Fibroblast of mammary gland (primary cell): Measurements from ENCODE around the gene TMEFF1.
A peak's percentile ranks its signal among the peaks of the same experiment; 100 is the strongest.

Experiments
- DNase-seq: peaks from one replicate; pipeline ENCODE4 v3.0.0-alpha.2; 2010; ENCODE audit warnings: low read depth
- H3K4me3 ChIP-seq: 2 replicates; pipeline ENCODE4 v1.5.1; 2011; ENCODE audit warnings: low read depth, mild to moderate bottlenecking, low read length, moderate library complexity; ENCODE audit not compliant: control insufficient read depth
- CTCF ChIP-seq: conservative IDR thresholded peaks from 2 replicates; pipeline ENCODE4 v1.5.1; 2011; ENCODE audit warnings: low read depth, low read length, inconsistent platforms; ENCODE audit not compliant: control insufficient read depth, insufficient read depth

Gene TMEFF1

DNA sequence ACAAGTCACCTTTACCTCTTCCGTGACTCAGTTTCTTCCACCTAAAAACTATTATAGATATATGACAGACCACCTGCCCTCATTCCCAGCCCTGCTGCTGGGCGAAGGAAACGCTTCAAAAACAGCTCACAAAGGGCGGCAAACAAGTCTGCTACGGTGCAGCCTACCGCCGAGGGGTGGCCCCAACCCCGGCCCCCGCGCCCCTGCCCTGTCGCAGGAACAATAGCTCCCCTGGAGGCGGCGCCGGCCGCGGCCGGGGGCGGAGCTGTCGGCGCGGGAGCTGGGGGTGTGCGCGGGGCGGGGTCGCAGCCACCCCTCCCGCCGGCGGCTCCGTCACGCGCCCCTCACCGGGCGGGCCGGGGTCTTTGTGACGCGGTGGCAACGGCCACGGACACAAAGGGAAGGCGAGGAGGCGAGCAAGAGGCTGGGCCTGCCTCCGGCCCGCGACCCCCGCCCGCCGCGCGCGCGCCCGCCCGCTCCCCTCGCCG is at the start of gene TMEFF1:
TMEFF1 (plus strand) TSS at position 362 of the 488 bp plus-strand sequence. CDS start 396 bp downstream, outside the sequence.
- no peak for DNase-seq
- peak within 1 kb of the TSS; percentile 58 for H3K4me3 ChIP-seq
- TF ChIP-seq CTCF, result no peak

DNA sequence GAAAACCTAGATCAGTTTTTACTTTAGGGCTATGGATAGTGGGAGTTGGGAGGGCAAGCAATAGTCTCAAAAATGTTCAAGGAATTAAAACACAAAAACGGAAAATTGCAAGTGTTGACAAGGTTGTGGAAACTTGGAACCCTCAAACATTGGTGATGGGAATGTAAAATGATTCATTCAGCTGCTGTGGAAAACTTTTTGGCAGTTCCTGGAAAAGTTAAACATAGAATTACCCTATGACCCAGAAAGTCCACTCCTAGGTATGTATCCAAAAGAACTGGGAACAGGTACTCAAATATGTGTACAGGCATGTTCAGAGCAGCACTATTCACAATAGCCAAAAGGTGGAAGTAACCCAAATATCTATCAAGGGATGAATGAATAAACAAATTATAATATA is 47.2 kb upstream of the TMEFF1 start:
- no peak overlapping the region for H3K4me3 ChIP-seq
- no peak for TF ChIP-seq CTCF
- peak; percentile 47 for DNase-seq

DNA sequence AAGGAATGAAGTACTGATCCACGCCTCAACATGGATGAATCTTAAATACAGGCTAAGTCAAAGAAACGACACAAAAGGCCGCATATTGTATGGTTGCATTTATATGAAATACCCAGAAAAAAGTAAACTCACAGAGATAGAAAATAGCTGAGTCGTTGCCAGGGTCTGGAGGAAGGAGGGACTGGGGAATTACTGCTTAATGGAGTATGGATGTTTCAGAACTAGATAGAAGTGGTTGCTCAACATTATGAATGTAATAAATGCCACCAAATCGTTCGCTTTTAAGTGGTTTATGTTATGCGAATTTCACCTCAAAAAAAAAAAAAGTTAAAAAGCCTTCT is 46.8 kb upstream of the TMEFF1 start:
- TF ChIP-seq CTCF, result no peak
- peak overlapping the region; percentile 71 for H3K4me3 ChIP-seq
- DNase-seq, result no peak

DNA sequence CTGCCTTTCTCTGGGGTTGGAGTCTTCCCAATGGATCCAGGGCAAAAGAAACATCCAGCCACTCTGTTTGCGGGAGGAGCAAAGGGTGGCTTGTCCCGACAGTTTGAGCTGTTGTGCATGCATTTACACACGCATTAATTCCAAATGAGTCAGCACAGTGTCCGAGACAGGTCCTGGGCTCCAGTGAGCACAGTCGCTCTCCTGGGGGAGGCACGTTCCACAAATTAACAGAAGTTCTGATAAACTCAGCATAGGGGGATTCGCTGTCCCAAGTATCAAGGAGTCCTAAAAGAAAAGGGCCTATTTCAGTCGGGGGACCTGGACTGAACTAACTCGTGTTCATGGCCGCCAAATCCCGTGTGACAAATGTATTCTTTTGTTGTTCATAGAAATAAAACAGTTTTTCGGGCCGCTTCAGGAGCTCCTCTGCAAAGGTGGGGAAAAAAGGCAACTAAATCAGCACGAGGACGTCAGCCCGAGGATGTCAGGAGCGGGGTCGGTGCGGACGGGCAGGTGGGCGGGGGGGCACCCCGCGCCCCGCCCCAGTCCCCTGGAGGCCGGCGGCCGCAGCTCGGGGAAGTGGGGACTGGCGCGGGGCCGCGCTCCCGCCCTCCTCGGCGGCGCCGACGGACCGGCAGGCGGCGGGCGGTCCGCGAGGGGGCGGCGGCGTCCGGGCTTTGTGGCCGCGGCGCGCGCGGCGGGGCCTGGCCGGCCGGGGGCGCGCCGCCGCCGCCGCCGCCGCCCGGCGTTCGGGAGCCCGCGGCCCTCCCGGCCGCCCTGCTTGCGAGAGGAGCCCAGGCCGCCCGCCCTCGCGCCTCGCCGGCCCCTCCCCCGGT is 46.2 kb upstream of the TMEFF1 start, which contains the start of gene MSANTD3:
MSANTD3 (plus strand) TSS at position 614 of the 836 bp plus-strand sequence. CDS start 14,796 bp downstream, outside the sequence.
- H3K4me3 ChIP-seq, result peak within 1 kb of the TSS; percentile 83
- TF ChIP-seq CTCF, result no peak
- DNase-seq, result peak; percentile 70

- TF ChIP-seq CTCF, result no peak
- peak; percentile 76 for DNase-seq
- peak overlapping the region; percentile 83 for H3K4me3 ChIP-seq
Observed at GRCh38 chr9:100427366-100428263, 45.3 kb upstream of the TMEFF1 start.

GRCh38 chr9:100428871-100429654 is 43.9 kb upstream of the TMEFF1 start:
- TF ChIP-seq CTCF, result no peak
- DNase-seq, result peak; percentile 100
- peak overlapping the region; percentile 83 for H3K4me3 ChIP-seq
